ENCODE data around the gene ASIC3.
A peak's percentile ranks its signal among the peaks of the same experiment; 100 is the strongest.
"Not testable (repeated sequence)": the region's sequence is repeated elsewhere in the genome, so short reads cannot be mapped to it uniquely, and the experiment has no call there.

The ASIC3 gene

DNA sequence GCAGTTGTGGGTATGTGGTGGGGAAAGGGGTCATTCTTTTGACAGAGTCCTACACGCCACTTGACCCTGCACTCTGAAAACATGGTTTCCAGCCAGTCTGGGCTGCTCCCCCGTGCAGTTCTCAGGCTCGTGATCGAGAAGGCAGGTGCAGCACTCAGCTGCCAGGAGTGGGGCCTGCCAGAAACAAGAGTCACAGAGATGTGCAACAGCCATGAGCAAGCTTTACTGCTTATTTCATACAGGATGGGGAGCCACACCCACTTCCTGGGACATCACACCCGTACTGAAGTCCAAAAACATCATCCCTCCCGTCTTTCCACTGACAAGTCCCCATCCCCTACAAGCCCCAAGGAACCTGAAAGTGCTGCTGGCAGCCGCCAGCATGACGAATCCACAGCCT lies 33.4 kb upstream of the ASIC3 start:
- no peak for DNase-seq

DNA sequence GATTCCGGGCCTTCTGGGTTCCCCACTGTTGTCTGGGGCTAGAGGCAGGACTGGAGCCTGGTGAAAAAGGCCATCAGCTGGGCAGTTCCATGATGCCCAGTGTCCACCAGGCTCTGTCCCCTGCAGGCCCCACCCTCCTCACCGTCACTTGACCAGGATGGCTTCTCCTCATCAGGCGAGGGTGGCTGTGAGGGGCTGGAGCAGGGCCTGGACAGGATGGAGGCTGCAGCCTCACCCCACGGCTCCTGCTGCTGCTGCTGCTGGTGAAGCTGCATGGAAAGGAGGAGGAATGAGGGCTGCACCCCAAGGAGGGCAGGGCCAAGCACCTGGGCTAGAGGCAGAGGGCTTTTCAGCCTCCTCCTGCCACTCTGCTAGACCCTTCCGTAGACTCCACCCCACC lies 32.4 kb upstream of the ASIC3 start:
- DNase-seq, result no peak

DNA sequence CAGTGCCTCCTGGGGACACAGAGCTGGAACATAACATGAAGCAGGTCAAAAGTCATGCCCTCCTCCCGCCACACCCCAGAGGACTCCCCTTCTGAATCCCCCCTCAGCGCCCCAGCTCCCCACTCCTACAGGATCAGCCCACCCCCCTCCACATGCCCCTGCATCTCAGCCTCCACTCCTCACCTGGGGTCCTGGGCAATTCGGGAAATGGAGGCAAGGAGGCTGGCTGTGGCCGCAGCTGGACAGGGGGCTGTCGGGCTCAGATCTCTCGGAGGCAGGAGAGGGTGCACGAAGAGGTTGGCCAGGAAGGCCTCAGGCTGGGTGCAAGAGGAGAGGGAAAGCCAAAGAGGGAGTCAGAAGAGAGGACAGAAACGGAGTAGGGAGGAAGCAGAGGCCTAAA lies 31.8 kb upstream of the ASIC3 start:
- no peak for DNase-seq

DNA sequence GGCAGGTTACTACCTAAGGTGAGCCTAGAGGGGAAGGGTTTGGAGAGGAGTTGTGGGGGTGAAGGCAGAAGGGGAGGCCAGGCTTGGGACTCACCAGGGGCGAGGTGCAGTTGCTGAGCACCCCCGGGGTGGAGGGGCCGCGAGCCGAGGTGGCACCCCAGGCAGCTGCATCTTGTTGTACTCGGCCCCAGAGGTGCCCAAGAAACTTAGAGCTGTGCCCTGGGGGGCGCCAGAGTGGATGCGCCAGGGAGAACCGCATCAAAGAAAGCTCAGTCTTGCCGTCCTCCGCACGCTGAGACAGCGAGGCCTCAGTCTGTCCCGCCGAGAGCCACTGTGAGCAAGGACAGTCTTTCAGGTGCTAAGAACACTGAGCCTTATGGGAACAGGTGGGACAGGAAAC lies 31.4 kb upstream of the ASIC3 start:
- DNase-seq, result no peak

DNA sequence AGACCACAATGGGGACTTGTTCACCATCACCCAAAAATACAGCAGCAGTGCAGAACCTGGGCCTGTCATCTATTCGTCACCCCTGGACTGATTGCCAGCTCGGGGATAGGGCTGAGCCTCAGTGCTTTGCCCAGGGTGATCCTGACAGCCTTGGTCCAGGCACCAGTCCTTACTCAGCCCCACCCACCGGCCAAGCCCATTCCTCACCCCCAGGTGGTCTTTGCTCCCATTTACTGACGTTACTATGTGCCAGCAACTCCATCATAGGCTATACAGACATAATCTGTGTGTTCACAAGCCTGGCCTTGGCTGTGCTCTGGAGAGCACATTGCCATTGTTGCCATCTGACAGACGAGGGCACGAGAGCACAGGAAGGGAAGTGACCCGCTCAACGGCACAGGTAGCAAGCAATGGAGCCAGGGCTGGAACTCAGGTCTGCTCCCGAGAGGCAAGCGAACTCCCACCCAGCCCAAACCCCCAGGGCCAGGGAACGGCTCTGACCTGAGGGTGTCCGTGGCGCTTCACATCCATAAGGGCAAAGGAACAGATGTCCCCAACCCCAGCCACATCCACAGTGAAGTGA lies 30.9 kb upstream of the ASIC3 start:
- DNase-seq, result no peak

DNA sequence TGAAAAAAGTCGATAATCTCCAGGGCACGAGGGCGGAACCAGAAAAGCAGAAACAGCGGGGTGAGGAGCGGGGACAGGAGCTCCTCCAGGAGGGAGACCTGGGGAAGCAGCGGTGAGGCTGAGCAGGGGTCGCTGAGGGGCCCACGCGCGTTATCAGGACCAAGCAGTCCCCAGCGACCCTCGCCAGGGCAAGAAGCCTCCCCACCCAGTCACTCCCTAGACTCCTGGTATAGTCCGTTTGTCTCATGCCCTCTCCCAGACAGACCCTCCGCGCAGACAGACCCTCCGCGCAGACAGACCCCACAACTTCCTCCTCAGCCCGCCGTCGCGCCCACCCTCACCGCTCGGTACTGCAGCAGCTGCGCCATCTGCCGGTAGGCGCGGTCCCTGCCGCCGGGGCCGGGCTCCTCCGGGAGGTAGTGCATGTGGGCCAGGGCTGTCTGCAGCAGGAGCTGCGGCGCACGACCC lies 30.3 kb upstream of the ASIC3 start:
- DNase-seq, result peak; percentile 95

DNA sequence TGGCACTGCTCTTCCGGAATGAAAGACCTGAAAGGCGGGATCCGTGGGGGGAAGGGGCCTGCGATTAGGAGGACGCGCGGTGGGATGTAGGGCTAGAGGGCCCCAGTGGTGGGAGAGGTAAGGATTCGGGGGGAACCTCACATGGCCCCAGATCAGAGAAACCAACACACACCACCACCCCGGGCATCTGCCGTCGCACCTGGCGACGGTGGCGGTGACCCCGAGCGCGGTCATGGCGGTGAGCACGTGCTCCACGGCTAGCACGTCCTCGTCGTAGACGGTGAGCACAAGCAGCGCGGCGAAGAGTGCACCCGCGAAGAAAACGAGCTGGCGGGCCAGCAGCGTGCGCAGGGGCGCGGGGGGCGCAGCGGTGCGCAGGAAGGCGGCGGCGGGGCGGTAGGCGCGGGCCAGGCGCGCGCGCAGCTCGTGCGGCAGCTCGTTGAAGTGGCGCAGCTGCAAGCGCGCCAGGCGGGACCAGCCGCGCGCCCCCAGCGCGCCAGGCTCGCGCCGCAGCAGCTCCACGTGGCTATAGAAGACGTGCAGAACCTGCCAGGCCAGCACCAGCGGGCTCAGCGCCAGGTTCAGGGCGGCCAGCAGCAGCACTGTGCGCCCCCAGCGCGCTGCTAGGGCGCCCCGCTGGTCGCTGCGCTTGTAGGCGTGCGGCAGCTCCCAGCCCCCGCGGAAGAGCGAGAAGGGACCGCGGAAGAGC lies 29.8 kb upstream of the ASIC3 start:
- peak; percentile 81 for DNase-seq

DNA sequence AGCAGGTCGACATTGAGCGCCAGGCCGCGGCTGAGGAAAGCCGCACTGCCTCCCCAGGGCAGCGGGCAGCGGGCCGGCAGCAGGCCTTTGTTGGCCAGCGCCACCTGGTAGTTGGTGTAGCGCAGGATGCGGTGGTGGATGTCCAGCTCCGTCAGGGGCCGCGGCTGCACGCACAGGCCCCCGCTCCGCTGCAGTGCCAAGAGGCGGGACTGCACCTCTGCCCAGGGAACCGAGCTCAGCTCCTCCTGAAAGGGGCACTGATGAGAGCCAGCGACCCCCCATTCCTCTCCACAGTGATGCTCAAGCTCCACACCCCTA lies 29.2 kb upstream of the ASIC3 start:
- DNase-seq, result no peak

DNA sequence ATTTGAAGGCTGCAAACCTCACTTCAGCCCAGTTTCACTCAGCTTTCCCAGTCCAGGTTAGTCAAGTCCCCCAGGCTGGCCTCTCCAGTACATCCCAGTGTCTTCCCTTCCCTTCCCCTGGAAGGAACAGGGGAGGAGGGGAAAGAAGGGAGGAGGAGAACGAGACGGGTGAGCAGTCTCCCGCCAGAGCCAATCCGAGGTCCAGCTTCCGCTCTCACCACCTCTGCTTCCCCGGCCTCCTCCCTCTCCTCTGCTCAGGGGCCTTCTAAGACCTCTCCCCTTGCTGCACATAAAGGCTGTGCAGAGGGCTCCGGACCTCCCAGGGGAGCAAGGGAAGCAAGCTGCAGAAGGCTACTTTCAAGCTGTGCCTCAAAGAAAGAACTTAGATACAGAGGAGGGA lies 28.1 kb upstream of the ASIC3 start:
- peak; percentile 69 for DNase-seq

DNA sequence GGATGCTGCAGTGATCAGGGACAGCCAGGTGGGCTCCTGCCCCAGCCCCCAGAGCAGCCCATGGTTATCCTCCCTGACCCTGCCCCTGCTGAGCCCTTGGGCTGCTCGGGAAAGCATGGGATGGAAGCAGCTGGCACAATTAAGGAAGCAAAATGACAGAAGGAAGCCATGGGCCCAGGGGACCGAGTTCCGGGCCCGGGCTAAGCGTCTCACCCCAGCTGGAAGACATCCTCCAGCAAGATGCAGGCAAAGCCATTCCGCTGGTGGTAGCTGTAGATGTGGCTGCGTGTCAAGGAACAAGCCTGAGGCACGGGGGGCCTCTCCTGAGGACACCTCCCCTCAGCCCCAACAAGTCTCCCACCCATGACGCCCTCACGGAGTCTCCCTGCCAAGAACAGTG lies 25.1 kb upstream of the ASIC3 start:
- DNase-seq, result no peak

DNA sequence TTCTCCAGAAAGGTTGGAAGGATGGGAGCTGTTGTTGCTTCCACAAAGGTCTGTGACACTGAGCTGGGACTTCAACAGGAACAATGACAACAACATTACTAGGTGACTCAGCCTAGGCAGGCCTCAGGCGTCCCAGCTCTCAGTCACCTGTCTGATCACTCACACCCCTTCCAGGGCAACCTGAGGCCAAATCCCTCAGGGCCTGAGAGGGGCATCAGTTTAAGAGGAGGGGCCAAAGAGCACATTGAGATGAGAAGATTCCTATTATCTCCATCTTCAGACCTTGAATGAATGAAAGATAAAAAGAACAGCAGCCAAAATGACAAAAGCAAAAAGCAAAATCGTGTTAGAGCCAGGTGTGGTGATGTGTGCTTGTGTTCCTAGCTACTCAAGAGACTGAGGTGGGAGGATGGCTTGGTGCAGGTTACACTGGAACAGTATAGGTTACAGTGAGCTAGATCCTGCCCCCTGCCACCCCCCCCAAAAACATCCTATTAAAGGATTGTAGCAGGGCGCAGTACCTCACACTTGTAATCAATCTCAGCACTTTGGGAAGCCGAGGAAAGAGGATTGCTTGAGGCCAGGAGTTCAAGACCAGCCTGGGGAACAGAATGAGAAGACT lies 23.8 kb upstream of the ASIC3 start, which contains the start of gene ATG9B:
TSS of gene ATG9B (minus strand) at position 60 of the 622 bp plus-strand sequence. CDS start 71 bp downstream, outside the sequence.
- no peak for DNase-seq

DNA sequence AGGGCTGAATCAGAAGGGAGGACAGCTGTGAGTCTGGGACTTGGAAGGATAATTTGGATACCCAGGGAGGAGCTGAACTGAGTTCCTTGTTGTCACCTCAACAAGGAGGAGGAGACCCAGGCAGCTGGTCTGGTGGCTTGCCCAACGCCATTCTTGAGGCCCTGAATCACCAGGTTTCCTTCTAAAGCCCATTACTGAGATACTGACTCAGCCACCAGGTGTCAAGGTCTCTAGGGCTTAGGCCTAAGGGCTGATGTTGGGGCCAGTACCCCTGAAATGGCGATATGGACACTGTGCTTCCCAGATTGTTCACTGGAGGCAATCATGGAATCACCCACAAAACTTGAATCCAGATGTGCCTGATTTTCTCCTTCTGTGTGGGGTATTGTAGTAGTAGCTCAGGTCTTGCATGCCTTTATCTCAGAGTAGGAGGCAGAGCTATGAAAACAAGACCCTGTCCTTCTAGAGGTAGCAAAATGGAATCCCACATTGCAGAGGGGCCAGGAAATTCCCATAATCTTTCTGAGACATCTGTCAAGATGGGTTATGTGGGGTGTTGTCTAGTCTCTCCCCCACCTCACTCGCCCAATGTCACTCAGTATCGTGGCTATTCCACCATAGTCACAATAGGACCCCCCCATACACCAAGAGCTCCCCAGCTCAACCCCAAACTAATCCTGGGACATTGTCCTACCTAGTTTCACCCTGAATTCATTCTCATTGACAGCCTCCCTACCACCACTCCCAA lies 22.2 kb upstream of the ASIC3 start:
- DNase-seq, result no peak

DNA sequence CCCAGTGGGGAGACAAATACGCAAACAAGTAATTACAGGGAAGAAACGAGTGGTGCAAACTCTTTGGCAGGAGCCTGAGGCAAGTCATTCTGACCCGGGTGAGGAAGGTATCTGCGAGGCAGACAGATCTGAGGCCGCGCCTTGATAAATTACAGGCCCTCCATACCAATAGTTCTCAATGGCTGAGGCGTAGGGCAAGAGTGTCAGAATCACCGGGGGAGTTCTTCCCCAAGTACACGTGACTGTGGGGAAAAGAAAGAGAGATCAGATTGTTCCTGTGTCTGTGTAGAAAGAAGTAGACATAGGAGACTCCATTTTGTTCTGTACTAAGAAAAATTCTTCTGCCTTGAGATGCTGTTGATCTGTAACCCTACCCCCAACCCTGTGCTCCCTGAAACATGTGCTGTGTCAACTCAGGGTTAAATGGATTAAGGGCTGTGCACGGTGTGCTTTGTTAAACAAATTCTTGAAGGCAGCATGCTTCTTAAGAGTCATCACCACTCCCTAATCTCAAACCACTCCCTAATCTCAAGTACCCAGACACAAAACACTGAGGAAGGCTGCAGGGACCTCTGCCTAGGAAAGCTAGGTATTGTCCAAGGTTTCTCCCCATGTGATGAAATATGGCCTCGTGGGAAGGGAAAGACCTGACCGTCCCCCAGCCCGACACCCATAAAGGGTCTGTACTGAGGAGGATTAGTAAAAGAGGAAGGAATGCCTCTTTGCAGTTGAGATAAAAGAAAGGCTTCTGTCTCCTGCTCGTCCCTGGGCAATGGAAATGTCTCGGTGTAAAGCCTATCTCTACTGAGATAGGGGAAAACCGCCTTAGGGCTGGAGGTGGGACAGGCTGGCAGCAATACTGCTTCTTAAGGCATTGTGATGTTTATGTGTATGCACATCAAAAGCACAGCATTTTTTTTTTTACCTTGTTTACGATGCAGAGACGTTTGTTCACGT lies 21.3 kb upstream of the ASIC3 start:
- DNase-seq, result not testable (repeated sequence)

DNA sequence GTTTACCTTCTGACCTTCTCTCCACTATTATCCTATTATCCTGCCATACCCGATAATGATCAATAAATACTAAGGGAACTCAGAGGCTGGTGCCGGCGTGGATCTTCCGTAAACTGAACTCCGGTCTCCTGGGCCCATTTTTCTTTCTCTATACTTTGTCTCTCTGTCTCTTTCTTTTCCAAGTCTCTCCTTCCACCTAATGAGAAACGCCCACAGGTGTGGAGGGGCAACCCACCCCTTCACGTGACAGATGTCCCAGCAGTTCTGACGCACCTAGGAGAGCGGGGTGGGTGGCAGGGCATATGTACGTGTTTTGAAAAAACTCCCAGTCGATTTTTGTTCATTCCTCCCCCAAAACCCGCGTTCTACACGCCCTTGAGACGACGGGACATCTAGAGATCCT lies 20.6 kb upstream of the ASIC3 start:
- not testable (repeated sequence) for DNase-seq

DNA sequence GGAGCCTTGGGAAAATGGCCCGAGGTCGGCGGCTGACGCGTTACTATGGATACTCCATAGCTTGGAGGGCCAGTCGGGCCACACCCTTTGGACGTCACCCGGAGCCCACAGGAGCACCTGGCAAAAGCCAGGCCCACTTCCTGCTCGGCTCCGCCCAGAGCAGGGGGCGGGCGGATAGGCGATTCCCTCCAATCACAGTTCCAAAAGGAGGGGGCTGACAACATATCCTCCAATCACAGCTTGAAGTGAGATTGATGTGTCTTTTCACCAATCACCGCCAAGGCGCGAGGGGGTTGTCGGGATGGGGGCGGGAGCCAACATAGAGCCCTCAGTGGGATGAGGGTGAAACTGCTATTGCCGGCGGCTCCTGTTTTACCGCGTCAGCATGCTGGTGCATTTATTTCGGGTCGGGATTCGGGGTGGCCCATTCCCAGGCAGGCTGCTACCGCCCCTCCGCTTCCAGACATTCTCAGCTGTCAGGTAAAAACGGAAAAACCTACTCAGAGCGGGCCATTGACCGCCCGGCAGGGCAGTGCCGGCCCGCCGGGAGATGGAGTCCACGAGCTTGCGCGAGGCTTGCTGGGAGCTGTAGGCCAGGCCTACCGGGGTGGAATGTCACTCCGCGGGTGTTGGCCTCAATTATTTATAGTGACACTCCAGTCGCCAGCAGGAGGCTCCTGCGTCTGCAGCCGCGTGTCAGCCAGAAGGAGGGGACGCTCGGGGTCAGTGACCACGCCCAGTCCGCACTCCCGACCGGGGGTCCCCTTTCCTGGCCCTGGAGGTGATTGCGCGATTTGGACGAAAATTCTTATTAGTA lies 20.0 kb upstream of the ASIC3 start, which contains the start of gene ABCB8:
TSS of gene ABCB8 (plus strand) at position 320 of the 817 bp plus-strand sequence. CDS start at position 386, 66 bp downstream.
- peak; percentile 100 for DNase-seq

DNA sequence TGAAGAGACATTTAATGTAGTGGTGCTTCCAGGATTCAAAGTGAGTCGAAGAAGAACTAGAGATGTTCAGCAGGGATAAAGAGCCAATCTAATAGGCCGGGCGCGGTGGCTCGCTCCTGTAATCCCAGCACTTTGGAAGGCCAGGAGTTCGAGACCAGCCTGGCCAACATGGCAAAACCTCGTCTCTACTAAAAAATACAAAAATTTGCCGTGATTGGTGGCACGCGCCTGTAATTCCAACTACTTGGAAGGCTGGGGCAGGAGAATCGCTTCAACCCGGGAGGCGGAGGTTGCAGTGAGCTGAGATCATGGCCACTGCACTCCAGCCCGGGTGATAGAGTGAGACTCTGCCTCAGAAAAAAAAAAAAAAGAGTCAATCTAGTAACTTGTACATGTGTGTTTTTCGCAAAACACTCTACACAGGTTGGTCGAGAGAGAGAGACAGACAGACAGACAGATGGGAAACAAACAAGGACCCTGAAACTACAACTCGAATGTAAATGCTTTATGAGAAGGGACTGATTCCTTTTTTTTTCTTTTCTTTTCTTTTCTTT lies 19.3 kb upstream of the ASIC3 start:
- no peak for DNase-seq

DNA sequence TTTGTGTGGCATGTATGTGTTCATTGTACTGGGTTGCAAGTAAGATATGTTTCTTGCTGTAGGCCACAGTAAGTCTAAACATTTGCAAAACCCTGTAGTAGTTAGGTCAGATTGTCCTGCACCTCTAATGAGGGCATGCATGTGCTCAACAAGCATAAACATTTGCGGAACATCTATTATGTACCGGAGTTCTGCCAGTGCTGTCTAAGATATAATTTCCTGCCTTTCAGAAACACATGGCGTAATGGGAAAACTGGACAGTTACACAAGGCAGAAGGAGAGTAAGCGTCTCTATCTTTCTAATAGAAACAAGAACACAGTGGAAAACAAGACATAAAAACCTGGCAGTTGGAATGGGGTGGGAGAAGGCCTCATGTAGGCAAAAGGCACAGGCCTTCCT lies 17.3 kb upstream of the ASIC3 start:
- DNase-seq, result no peak

DNA sequence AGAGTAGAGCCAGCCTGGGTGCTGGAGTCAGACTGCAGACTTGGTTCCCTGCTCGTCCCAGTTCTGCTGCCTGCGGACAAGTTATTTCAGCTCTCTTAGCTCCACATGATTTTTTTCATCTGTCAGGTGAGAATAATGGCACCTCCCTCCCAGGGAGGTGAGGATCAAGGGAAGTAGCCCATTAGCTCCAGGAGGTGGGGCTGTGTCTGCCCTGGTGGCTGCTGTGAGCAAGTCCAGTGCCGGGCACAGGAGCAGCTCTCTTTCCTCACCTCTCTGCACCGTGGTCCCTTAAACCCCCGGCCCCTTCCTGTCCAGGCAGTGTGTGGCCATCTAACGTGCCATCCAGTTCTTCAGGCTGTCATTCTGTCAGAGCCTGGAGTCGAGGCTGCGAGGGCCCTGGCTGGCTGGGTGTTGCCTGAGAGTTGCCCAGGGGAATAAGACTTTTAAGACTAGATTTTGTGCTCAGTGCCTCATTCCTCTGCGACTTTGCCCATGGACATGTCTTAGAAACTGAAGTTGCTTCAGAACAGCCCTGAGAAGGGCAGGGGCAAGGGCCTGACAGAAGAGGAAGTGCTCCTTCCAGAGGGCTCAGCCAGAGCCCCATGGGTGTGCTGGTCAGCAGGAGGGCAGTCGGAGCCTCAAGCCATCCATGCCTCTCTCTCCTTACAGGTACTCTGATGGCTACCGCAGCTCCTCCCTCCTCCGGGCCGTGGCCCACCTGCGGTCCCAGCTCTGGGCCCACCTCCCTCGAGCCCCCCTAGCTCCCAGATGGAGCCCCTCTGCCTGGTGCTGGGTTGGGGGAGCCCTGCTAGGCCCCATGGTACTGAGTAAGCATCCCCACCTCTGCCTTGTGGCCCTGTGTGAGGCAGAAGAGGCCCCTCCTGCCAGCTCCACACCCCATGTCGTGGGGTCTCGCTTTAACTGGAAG lies 15.1 kb upstream of the ASIC3 start:
- DNase-seq, result no peak

DNA sequence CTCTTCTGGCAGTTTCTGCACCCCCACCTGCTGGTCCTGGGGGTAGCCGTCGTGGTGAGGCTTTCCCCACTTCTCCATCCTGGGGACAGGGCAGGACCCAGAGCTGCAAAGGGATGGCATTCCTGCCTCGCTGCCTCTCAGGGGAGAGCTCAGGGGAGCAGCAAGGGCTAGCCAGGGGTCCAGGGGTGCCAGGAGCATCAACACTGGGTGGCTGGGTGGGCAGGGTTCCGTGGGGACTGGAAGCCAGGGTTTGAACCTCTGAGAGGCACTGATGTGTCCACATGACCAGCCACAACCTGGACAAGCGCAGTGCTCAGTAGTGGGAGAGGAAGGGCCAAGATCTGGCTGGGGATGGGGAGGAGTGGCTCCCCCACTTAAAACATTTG lies 14.5 kb upstream of the ASIC3 start:
- DNase-seq, result no peak

Data from retina (tissue), 1 donor.